C4-2B (cell line): ENCODE measurements around the gene DPEP2.

ENCODE experiments used
- H3K27ac ChIP-seq: fragments of 450-650 bp; 2 replicates; pipeline ENCODE4 v1.5.1; 2017
- CTCF ChIP-seq: fragments of 450-650 bp; conservative IDR thresholded peaks from 2 replicates; pipeline ENCODE4 v1.5.1; 2017; ENCODE audit warnings: mild to moderate bottlenecking
- ZFX ChIP-seq: fragments of 450-650 bp; IDR thresholded peaks from 2 replicates; pipeline ENCODE4 v1.6.1; 2017

Gene DPEP2

GRCh38 chr16:67954421-67955196 lies 44.7 kb downstream of the DPEP2 start:
- H3K27ac ChIP-seq, result no peak overlapping the region
- TF ChIP-seq ZFX (no peak), CTCF (no peak)

GRCh38 chr16:67953641-67954375 lies 45.5 kb downstream of the DPEP2 start:
- no peak overlapping the region for H3K27ac ChIP-seq
- TF ChIP-seq ZFX (no peak), CTCF (no peak)

GRCh38 chr16:67951485-67951884 lies 47.8 kb downstream of the DPEP2 start:
- H3K27ac ChIP-seq, result no peak overlapping the region
- no peak for TF ChIP-seq CTCF
- TF ChIP-seq ZFX, result no peak

GRCh38 chr16:67950335-67950843 lies 48.9 kb downstream of the DPEP2 start:
- TF ChIP-seq ZFX (no peak), CTCF (no peak)
- no peak overlapping the region for H3K27ac ChIP-seq

- no peak for TF ChIP-seq ZFX
Observed at GRCh38 chr16:67949645-67950044, 49.6 kb downstream of the DPEP2 start.

GRCh38 chr16:67948015-67948414 lies 51.3 kb downstream of the DPEP2 start:
- H3K27ac ChIP-seq, result no peak overlapping the region
- TF ChIP-seq CTCF (no peak), ZFX (no peak)

More at GRCh38 chr16:67949645-67950044, 49.6 kb downstream of the DPEP2 start:
- no peak overlapping the region for H3K27ac ChIP-seq

GRCh38 chr16:67946966-67947558 lies 52.2 kb downstream of the DPEP2 start:
- TF ChIP-seq CTCF, result no peak; the same call in 1 of the 2 replicates
- TF ChIP-seq ZFX, result no peak
- no peak overlapping the region for H3K27ac ChIP-seq
